Measurements from ENCODE around the gene SPRED1. TPM values are rescaled to one million over a fixed set of nuclear protein-coding genes. Genes with fewer than 3 reads are reported as not detected.

Gene SPRED1
- polyA plus RNA-seq, 3 donors = 2.5 to 3.3 (median 3.2) TPM

DNA sequence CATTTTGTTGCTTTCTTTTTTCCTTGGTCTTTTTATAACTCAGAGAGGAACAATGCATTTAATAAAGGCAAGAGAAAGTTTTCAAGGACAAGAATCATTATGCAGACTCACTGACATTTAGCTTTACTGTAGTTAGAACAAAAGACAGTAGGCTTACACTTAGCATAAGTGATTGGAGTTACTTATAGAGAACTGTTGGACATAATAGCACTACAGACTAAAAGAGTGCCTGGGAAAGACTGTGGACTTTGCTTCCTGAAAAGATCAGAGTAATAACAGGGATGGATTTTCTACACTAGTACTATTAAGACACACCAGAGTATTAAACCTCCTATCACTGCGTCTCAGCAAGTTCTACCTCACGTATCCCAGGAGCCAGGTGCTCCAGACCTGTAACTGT, 39.3 kb upstream of the SPRED1 start:
- Mint-ChIP-seq H3K36me3 (no peaks in the 10 kb centered on the region), H3K27ac (no peak overlapping the region), H3K9me3 (peaks cover 0 to 1% (median 0%) of the 10 kb centered on the region in 7 donors), H3K4me3 (no peak overlapping the region), H3K27me3 (ENCODE audit: low read depth in 3 of 3) (peaks cover 0 to 17% (median 7%) of the 10 kb centered on the region in 3 donors), H3K4me1 (no peaks in the 10 kb centered on the region)
- Histone ChIP-seq H3K27ac (ENCODE audit: low read depth in 1 of 2, low read length in 2 of 2) (no peak overlapping the region), H3K79me2 (ENCODE audit: insufficient read depth, low read length) (no peaks in the 10 kb centered on the region), H3K36me3 (replicated peaks in 1 of 2; ENCODE audit: control insufficient read depth in 1 of 2, insufficient read depth in 2 of 2, low read length in 2 of 2) (no peaks in the 10 kb centered on the region), H2AFZ (ENCODE audit: insufficient read depth, low read depth, low read length, poor library complexity, severe bottlenecking) (no peak overlapping the region), H3K9me3 (replicated peaks in 1 of 2; ENCODE audit: control insufficient read depth in 1 of 2, insufficient read depth in 1 of 2, low read length in 2 of 2) (no peaks in the 10 kb centered on the region), H3K27me3 (ENCODE audit: control insufficient read depth in 2 of 2, insufficient read depth in 2 of 2, low read length in 2 of 2) (peaks cover 2% of the 10 kb centered on the region in 2 donors), H4K20me1 (ENCODE audit: insufficient read depth, low read length) (no peaks in the 10 kb centered on the region), H3K4me2 (replicated peaks; ENCODE audit: extremely low read depth, low read length, poor library complexity, severe bottlenecking) (no peak overlapping the region), H3K4me1 (ENCODE audit: control insufficient read depth in 1 of 2, insufficient read depth in 2 of 2, low read length in 2 of 2) (no peaks in the 10 kb centered on the region), H3K9ac (ENCODE audit: insufficient read depth, low read length, poor library complexity, severe bottlenecking) (no peak overlapping the region), H3K4me3 (replicated peaks in 1 of 3; ENCODE audit: low read depth in 2 of 3, low read length in 3 of 3) (no peak overlapping the region)
- TF ChIP-seq, protein P1, sequence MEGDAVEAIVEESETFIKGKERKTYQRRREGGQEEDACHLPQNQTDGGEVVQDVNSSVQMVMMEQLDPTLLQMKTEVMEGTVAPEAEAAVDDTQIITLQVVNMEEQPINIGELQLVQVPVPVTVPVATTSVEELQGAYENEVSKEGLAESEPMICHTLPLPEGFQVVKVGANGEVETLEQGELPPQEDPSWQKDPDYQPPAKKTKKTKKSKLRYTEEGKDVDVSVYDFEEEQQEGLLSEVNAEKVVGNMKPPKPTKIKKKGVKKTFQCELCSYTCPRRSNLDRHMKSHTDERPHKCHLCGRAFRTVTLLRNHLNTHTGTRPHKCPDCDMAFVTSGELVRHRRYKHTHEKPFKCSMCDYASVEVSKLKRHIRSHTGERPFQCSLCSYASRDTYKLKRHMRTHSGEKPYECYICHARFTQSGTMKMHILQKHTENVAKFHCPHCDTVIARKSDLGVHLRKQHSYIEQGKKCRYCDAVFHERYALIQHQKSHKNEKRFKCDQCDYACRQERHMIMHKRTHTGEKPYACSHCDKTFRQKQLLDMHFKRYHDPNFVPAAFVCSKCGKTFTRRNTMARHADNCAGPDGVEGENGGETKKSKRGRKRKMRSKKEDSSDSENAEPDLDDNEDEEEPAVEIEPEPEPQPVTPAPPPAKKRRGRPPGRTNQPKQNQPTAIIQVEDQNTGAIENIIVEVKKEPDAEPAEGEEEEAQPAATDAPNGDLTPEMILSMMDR (IDR thresholded peaks at IDR 0.05) = no peak
- 100% methylated on average over 2 of the region's 2 CpGs for WGBS (ENCODE audit: insufficient coverage)
- intact Hi-C loops (cut with micrococcal nuclease) = no loop called here
- no peak for DNase-seq

DNA sequence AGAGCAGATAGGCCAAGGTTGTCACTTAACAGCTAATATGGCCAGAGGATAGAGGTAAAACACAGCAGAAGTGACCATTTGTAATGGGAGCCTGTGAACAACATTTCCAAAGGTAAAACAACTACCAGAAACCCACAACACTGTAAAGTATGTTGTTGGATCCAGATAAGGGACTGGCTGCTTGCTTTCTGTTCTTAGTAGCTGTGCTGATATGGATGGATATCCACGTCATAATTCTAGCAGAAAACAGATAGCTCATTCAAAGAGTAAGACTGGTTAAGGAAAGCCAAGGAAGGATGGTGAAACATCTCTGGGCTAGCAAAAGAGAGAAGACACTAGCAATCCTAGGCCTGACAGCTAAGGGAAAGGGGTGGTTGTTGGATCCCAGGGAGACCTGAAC, 36.9 kb upstream of the SPRED1 start:
- Histone ChIP-seq H3K36me3 (replicated peaks in 1 of 2; ENCODE audit: control insufficient read depth in 1 of 2, insufficient read depth in 2 of 2, low read length in 2 of 2) (no peaks in the 10 kb centered on the region), H3K9me3 (replicated peaks in 1 of 2; ENCODE audit: control insufficient read depth in 1 of 2, insufficient read depth in 1 of 2, low read length in 2 of 2) (no peaks in the 10 kb centered on the region), H3K9ac (ENCODE audit: insufficient read depth, low read length, poor library complexity, severe bottlenecking) (no peak overlapping the region), H3K4me2 (replicated peaks; ENCODE audit: extremely low read depth, low read length, poor library complexity, severe bottlenecking) (no peak overlapping the region), H3K4me3 (replicated peaks in 1 of 3; ENCODE audit: low read depth in 2 of 3, low read length in 3 of 3) (no peak overlapping the region), H3K27ac (ENCODE audit: low read depth in 1 of 2, low read length in 2 of 2) (no peak overlapping the region), H3K27me3 (ENCODE audit: control insufficient read depth in 2 of 2, insufficient read depth in 2 of 2, low read length in 2 of 2) (peaks cover 2% of the 10 kb centered on the region in 2 donors), H3K4me1 (ENCODE audit: control insufficient read depth in 1 of 2, insufficient read depth in 2 of 2, low read length in 2 of 2) (no peaks in the 10 kb centered on the region), H3K79me2 (ENCODE audit: insufficient read depth, low read length) (no peaks in the 10 kb centered on the region), H2AFZ (ENCODE audit: insufficient read depth, low read depth, low read length, poor library complexity, severe bottlenecking) (no peak overlapping the region), H4K20me1 (ENCODE audit: insufficient read depth, low read length) (no peaks in the 10 kb centered on the region)
- Mint-ChIP-seq H3K4me1 (no peaks in the 10 kb centered on the region), H3K27ac (no peak overlapping the region), H3K36me3 (no peaks in the 10 kb centered on the region), H3K27me3 (ENCODE audit: low read depth in 3 of 3) (peaks cover 2 to 17% (median 13%) of the 10 kb centered on the region in 3 donors), H3K9me3 (peaks cover 0 to 1% (median 0%) of the 10 kb centered on the region in 7 donors), H3K4me3 (no peak overlapping the region)
- TF ChIP-seq, protein P1 (IDR thresholded peaks at IDR 0.05) = no peak
- intact Hi-C loops (cut with micrococcal nuclease) = no loop called here
- DNase-seq = no peak
- WGBS (ENCODE audit: insufficient coverage) = 100% methylated on average over 1 of the region's 1 CpG

Measured in CD14-positive monocyte (primary cell).